OCI-LY3 (cell line): Measurements from ENCODE around the gene RFNG.

Source experiments
- H2AFZ ChIP-seq: fragments of 200-600, 300-600 bp; shearing (Covaris generic); 2 replicates; pipeline ENCODE4 v1.6.0; 2014; ENCODE audit warnings: antibody characterized with exemption, low read depth, low read length
- H3K27ac ChIP-seq: fragments of 200-600, 300-600 bp; sonication (generic); 2 replicates; pipeline ENCODE4 v1.5.1; 2014; ENCODE audit warnings: mild to moderate bottlenecking, low read length, moderate library complexity, mixed read lengths
- H3K27me3 ChIP-seq: fragments of 200-600, 300-600 bp; sonication (generic); 2 replicates; pipeline ENCODE4 v1.6.1; 2014; ENCODE audit warnings: low read depth, low read length, mixed read lengths
- H3K36me3 ChIP-seq: fragments of 200-600, 300-600 bp; sonication (generic); replicated peaks from 2 replicates; pipeline ENCODE3; 2014; ENCODE audit warnings: low read depth, low read length, mixed read lengths
- H3K4me1 ChIP-seq: fragments of 300-600, 200-600 bp; sonication (generic); 2 replicates; pipeline ENCODE4 v1.6.1; 2014; ENCODE audit warnings: low read length, mixed read lengths
- H3K4me2 ChIP-seq: fragments of 200-600, 300-600 bp; sonication (generic); 2 replicates; pipeline ENCODE4 v1.6.1; 2014; ENCODE audit warnings: low read length, mixed read lengths
- H3K4me3 ChIP-seq: fragments of 300-600, 200-600 bp; sonication (generic); 2 replicates; pipeline ENCODE4 v1.5.1; 2014; ENCODE audit warnings: antibody characterized with exemption, mild to moderate bottlenecking, low read length, moderate library complexity
- H3K79me2 ChIP-seq: fragments of 300-600, 200-600 bp; shearing (Covaris generic); 2 replicates; pipeline ENCODE4 v1.6.1; 2014; ENCODE audit warnings: mild to moderate bottlenecking, low read length, mixed read lengths
- H3K9ac ChIP-seq: fragments of 300-600, 200-600 bp; shearing (Covaris generic); 2 replicates; pipeline ENCODE4 v1.6.0; 2014; ENCODE audit warnings: mild to moderate bottlenecking, low read length, moderate library complexity
- H3K9me3 ChIP-seq: fragments of 200-600, 300-600 bp; shearing (Covaris generic); 2 replicates; pipeline ENCODE4 v1.6.1; 2014; ENCODE audit warnings: low read length, mixed read lengths; ENCODE audit not compliant: insufficient read depth
- H4K20me1 ChIP-seq: fragments of 200-600, 300-600 bp; sonication (generic); 2 replicates; pipeline ENCODE4 v1.6.1; 2016; ENCODE audit warnings: low read length, mixed read lengths; ENCODE audit not compliant: insufficient read depth
- CTCF ChIP-seq: fragments of 200-600, 300-600 bp; sonication (generic); IDR thresholded peaks from 2 replicates; pipeline ENCODE4 v1.5.1; 2014; ENCODE audit warnings: antibody characterized with exemption, low read length, low read depth
- EZH2phosphoT487 ChIP-seq: fragments of 200-600 bp; shearing (Covaris generic); IDR thresholded peaks from 2 replicates; pipeline ENCODE4 v1.6.1; 2018; ENCODE audit warnings: antibody characterized with exemption, mixed run types, low read depth

RFNG gene, protein sequence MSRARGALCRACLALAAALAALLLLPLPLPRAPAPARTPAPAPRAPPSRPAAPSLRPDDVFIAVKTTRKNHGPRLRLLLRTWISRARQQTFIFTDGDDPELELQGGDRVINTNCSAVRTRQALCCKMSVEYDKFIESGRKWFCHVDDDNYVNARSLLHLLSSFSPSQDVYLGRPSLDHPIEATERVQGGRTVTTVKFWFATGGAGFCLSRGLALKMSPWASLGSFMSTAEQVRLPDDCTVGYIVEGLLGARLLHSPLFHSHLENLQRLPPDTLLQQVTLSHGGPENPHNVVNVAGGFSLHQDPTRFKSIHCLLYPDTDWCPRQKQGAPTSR

DNA sequence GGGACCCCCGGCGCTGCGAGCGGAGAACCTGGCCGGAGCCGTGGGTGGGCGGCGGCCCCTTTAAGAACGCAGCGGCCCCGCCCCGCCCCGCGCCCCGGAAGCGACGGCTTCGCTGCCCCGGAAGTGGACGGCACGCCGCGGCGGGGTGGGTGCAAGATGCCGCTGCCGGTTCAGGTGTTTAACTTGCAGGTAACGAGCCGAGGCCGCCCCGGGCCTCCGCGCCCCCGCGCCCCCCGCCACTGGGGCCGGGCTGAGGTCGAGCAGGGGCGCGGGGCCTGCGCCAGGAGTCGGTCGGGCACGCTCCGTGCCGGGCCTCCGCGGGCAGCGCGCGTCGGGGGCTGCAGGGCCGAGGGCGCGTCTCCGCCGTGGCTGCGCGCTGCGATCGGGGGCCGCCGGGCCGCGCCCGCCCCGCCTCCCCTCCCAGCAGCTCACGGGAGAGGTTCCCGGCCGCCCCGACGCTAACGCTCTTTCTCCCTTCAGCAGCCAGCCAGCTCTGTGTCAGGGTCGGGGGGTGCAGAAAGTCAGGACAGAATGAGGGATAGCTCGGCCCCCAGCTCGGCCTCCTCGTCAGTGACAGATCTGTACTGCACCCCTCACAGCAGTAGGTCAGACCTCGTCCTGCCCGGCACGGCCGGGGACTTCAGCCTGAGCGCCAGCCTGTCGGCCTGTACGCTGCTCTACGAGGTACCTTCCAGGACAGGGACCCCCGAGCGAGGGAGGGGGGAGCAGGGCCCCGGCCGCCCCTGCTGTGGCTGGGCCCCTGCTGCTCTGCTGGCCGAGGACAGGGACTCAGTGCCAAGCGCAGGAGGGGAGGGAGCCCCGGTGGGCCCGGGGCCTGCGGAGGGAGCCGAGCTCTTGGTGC lies at the start of gene RFNG, which contains the start of gene GPS1:
TSS of gene RFNG (minus strand) at position 36 of the 862 bp plus-strand sequence. CDS start 45 bp downstream, outside the sequence.
TSS of gene GPS1 (plus strand) at position 123 of the 862 bp plus-strand sequence. CDS start at position 157, 34 bp downstream.
- Histone ChIP-seq H3K4me1 (peaks cover 13% of the 10 kb centered on the region), H3K9me3 (no peaks in the 10 kb centered on the region), H3K4me2 (peak within 1 kb of the TSS; percentile 98), H3K27ac (no peak within 1 kb of the TSS), H3K9ac (peak within 1 kb of the TSS; percentile 76), H3K4me3 (peak within 1 kb of the TSS; percentile 100), H3K27me3 (no peaks in the 10 kb centered on the region), H4K20me1 (peaks cover 7% of the 10 kb centered on the region; the same call in 1 of the 2 replicates), H2AFZ (no peak within 1 kb of the TSS), H3K79me2 (peaks cover 18% of the 10 kb centered on the region), H3K36me3 (peaks cover 8% of the 10 kb centered on the region)
- TF ChIP-seq CTCF (no peak), EZH2phosphoT487 (no peak)

- no peak overlapping the region for H3K27ac ChIP-seq
- no peak overlapping the region for H3K4me2 ChIP-seq
- no peaks in the 10 kb centered on the region for H3K9me3 ChIP-seq
- H3K36me3 ChIP-seq = peaks cover 13% of the 10 kb centered on the region
- peaks cover 8% of the 10 kb centered on the region for H4K20me1 ChIP-seq
- peaks cover 38% of the 10 kb centered on the region for H3K4me1 ChIP-seq
- no peak for TF ChIP-seq EZH2phosphoT487
- no peak for TF ChIP-seq CTCF
- H2AFZ ChIP-seq = no peak overlapping the region
- H3K4me3 ChIP-seq = no peak overlapping the region
- no peak overlapping the region for H3K9ac ChIP-seq
- H3K27me3 ChIP-seq = no peaks in the 10 kb centered on the region
- H3K79me2 ChIP-seq = peaks cover 37% of the 10 kb centered on the region
These were observed 49.7 kb upstream of the RFNG start for GRCh38 chr17:82101301-82101715.

DNA sequence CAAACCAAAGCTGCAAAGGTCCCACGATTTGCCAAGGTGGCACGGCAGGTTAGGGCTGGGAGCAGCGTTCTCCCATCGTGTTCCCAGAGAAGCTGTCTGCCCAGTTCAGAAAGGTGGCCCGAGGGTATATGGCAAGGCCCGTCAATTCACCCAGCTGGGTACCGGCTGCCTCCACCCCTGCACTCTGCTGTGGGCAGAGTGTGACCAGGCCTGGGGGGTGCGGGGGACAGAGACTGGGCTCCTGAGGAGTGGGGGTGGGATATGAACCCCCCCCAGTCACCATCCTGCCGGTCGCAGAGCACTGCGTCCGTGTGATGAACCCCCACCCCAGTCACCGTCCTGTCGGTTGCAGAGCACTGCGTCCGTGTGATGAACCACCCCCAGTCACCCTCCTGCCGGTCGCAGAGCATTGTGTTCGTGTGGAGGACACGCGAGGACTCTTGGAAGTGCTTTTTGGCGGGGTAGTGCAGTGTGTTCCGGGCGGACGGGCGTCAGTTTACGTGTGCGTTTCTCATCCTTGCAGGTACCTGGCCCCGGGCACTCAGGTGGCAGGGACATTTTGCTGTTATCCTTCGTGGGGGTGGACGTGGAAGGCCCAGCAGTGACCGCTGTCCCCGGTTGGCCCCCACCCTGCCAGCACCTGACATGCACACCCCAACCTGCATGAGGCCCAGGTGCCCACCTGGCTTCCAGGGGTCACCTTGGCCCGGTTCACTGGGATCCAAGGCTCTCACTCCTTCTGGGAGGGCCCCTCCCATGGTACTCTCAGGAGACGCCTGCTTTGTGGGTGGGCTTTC lies 49.1 kb upstream of the RFNG start:
- no peak overlapping the region for H3K9ac ChIP-seq
- TF ChIP-seq EZH2phosphoT487 (no peak), CTCF (no peak)
- peaks cover 35% of the 10 kb centered on the region for H3K4me1 ChIP-seq
- no peaks in the 10 kb centered on the region for H3K9me3 ChIP-seq
- no peaks in the 10 kb centered on the region for H3K27me3 ChIP-seq
- no peak overlapping the region for H3K4me3 ChIP-seq
- H3K27ac ChIP-seq = no peak overlapping the region
- no peak overlapping the region for H2AFZ ChIP-seq
- H3K4me2 ChIP-seq = peak overlapping the region; percentile 99
- H4K20me1 ChIP-seq = peaks cover 14% of the 10 kb centered on the region
- H3K36me3 ChIP-seq = peaks cover 19% of the 10 kb centered on the region
- H3K79me2 ChIP-seq = peaks cover 43% of the 10 kb centered on the region
